Gastrocnemius medialis (tissue), 4 donors: Measurements from ENCODE around the gene ZNF683.

Source experiments
- CTCF ChIP-seq, 5 experiments: fragments of 450-650 bp in 3 of 5; fragments of 200-600 bp in 2 of 5; sonication (generic) in 2 of 5; IDR thresholded peaks in 4 of 5; conservative IDR thresholded peaks in 1 of 5; 1 replicate in 4 of 5; 2 replicates in 1 of 5; pipeline ENCODE4 v1.5.1; 2016 to 2019; ENCODE audit warnings: antibody characterized with exemption in 5 of 5, mild to moderate bottlenecking in 3 of 5, moderate library complexity in 3 of 5
- POLR2A ChIP-seq, 2 donors: fragments of 450-650 bp; IDR thresholded peaks; one replicate each; pipeline ENCODE4 v1.6.1; 2017; ENCODE audit warnings: antibody characterized with exemption in 2 of 2, mild to moderate bottlenecking in 2 of 2, moderate library complexity in 2 of 2

- TF ChIP-seq POLR2A (IDR thresholded peaks at IDR 0.05) (no peak), CTCF (IDR thresholded peaks at IDR 0.05 in 4 of 5, conservative IDR thresholded peaks at IDR 0.05 in 1 of 5) (no peak)
Observed at GRCh38 chr1:26349188-26349876, 23.2 kb downstream of the ZNF683 start.
